ENCODE measurements around the gene HMBS. TPM values are rescaled to one million over a fixed set of nuclear protein-coding genes. Genes with fewer than 3 reads are reported as not detected.
A peak's percentile ranks its signal among the peaks of the same experiment; 100 is the strongest.
"Not testable (repeated sequence)": the region's sequence is repeated elsewhere in the genome, so short reads cannot be mapped to it uniquely, and the experiment has no call there.

The HMBS gene
- total RNA-seq, 1 experiment from 2014 or later = 9.4 TPM

GRCh38 chr11:119100246-119100970 lies 15.7 kb downstream of the HMBS start:
- peak; percentile 46 for DNase-seq (ENCODE audit: extremely low read depth, low read depth)

GRCh38 chr11:119100994-119101758 lies 16.5 kb downstream of the HMBS start:
- DNase-seq (ENCODE audit: extremely low read depth, low read depth) = no peak

DNA sequence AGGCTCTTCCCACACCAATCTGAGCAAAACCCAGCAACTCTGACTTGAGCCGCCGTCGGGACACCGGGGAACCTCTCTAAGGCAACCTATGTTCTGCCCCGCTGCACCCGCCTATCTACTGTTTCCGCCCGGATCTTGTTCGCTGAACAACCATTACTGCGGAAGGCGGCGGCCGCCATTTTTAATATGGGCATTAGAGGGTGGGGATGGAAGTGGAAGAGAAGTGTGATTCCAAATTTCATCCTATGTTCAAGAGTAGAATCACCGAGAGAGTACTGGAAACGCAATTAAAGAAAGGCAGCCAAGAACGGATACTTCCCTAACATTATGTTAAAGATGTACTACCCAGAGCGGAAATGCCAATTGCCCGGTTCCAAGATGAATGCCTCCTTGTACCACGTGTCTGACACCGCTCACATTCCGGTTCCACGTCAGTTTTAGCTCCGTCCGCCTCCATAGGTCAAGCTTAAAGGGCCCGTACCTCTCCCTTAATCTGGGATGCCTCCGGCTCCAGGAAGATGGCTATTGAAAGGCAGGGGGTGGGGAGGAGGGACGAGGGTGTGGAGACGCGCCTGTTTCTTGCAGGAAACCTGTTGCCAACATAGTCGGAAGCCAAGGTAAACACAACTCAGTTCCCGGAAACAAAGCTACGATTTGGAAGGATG lies 17.2 kb downstream of the HMBS start, which contains the start of gene DPAGT1:
DPAGT1 (minus strand) TSS at position 95 of the 665 bp plus-strand sequence. CDS start 198 bp downstream, outside the sequence.
- peak; percentile 96 for DNase-seq (ENCODE audit: extremely low read depth, low read depth)

GRCh38 chr11:119103161-119103664 lies 18.5 kb downstream of the HMBS start:
- DNase-seq (ENCODE audit: extremely low read depth, low read depth) = not testable (repeated sequence)

DNA sequence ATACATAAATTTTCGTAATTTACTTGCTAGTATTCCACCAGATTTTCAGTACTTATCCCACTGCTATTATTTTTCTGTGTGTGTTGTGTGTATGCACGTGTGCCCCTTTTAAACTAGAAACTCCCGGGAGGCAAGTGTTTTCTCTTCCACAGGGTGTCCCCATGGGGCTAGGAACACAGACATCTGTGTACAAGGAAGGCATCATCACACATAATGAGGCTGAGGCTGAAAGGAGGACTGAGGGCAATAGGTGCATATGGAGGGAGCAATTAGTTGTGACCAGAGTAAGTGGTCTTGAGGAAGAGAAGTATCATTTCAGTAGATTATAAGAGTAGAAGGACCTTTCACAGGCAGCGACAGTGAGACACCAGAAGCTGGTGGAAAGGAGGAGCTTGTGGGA lies 19.1 kb downstream of the HMBS start:
- DNase-seq (ENCODE audit: extremely low read depth, low read depth) = no peak

GRCh38 chr11:119106564-119107537 lies 22.2 kb downstream of the HMBS start, which contains the start of gene C2CD2L:
Gene C2CD2L (plus strand): TSS chr11:119107344. CDS start chr11:119107742, 398 bp downstream.
- DNase-seq (ENCODE audit: extremely low read depth, low read depth) = peak; percentile 77

- no peak for DNase-seq (ENCODE audit: extremely low read depth, low read depth)
These were observed 23.0 kb downstream of the HMBS start for GRCh38 chr11:119107538-119108145.

DNA sequence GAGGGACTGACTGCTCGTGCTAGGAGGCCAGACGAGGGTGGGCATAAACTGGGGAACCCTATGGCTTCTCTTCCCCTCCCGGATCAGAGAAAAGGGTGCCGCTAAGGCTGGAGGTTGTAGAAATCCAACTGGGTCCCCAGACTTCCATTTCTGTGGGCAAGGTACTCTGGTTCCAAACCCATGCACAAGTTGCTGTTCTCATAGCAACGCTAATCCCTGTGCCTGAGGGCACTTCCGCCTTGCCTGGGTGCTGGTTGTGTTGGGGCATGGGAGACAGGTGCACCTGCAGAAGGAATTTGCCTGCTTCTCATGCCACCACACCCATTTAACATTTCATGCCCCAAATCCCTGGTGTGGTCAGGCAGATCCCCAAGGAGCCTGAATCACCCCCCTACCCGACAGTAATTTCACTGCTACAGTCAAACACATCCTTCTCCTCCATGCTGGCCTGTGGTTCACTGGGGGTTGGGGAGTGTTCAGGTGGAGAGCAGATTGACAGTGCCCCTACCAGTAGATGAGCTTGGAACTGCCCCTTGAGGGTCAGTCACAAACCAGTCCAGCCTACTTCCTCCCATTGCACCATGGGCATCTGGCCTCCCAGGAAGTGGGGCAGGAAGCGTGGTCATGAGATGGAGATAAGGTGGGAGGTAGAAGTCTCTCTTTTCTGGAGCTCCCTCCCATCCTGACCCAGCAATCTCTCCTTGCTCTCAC lies 23.6 kb downstream of the HMBS start:
- no peak for DNase-seq (ENCODE audit: extremely low read depth, low read depth)

GRCh38 chr11:119108857-119109221 lies 24.2 kb downstream of the HMBS start:
- DNase-seq (ENCODE audit: extremely low read depth, low read depth) = no peak

DNA sequence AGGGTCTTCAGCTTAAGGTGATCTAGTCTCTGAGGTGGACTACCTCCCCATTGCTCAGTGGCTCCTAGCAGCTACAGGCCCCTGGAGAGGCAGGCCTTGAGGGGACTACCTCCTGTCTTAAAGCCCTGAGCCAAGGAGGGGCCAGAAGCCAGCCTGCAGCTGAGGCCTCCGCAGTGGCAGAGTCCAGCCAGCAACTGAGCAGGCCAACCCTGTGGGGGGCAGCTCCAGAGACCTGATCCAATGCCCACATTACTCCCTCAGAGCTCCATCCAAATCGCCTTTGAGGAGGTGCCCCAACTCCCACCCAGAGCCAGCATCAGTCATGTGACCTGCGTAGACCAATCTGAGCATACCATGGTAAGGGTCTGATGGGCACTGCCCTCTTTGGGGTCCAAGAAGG lies 25.2 kb downstream of the HMBS start:
- no peak for DNase-seq (ENCODE audit: extremely low read depth, low read depth)

- no peak for DNase-seq (ENCODE audit: extremely low read depth, low read depth)
These were observed 25.8 kb downstream of the HMBS start for GRCh38 chr11:119110439-119110838.

GRCh38 chr11:119111361-119111925 lies 26.8 kb downstream of the HMBS start:
- DNase-seq (ENCODE audit: extremely low read depth, low read depth) = no peak

GRCh38 chr11:119112314-119113020 lies 27.8 kb downstream of the HMBS start:
- DNase-seq (ENCODE audit: extremely low read depth, low read depth) = no peak

DNA sequence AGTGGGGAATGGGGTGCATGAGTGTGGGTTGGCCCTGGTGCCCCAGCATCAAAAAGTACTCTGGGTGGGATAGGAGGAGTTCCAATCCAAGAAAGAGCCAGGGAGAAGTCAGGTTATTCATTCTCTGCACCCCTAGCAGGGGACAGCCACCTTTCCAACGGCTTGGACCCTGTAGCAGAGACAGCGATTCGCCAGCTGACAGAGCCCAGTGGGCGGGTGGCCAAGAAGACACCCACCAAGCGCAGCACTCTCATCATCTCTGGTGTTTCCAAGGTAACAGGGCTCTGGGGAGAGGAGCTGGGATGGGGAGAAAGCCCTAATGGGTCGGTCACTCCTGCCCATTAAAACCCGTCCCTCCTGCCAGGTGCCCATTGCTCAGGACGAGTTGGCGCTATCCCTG lies 29.0 kb downstream of the HMBS start:
- no peak for DNase-seq (ENCODE audit: extremely low read depth, low read depth)

DNA sequence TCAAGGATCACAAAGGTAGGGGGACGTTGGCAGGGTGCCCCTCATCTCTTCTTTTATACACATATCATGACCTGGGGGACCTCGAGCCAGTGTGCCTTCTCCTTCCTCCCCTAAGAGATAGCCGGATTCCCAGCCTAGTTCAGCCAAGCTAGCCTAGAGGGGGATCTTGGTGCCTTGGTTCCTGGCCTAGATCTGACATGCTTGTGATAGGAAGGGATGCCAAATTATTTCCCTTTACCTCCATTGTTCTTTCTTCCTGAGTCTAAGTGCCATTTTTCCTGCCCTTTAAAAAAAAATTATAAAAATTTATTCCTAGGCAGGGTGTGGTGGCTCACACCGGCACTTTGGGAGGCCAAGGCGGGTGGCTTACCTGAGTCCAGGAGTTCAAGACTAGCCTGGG lies 29.7 kb downstream of the HMBS start:
- no peak for DNase-seq (ENCODE audit: extremely low read depth, low read depth)

- no peak for DNase-seq (ENCODE audit: extremely low read depth, low read depth)
These were observed 31.0 kb downstream of the HMBS start for GRCh38 chr11:119115484-119116234.

DNA sequence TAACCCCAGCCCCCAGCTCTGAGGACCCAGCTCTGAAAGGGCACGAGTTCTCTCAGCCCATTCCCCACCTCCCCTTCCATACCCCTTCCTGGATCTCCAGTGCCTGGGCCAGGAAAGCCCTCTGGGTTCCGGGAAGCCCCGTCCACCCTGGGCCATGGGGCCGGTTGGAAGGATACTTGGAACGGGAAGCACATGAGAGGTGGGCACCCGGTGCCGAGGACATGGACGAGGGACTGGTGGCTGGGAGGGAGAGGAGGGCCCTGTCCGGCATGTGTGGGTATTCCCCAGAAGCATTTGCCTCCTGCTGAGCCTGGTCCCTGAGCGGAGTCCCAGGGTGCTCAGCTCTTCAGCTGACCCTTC lies 31.5 kb downstream of the HMBS start:
- no peak for DNase-seq (ENCODE audit: extremely low read depth, low read depth)
